B cell (primary cell): Measurements from ENCODE around the gene IQCM.

Experiments
- EZH2 ChIP-seq: IDR thresholded peaks from 2 replicates; pipeline ENCODE4 v1.6.1; 2012; ENCODE audit warnings: borderline replicate concordance, low read depth, mild to moderate bottlenecking, moderate library complexity, low read length; ENCODE audit not compliant: insufficient read depth, poor library complexity, severe bottlenecking
- TF ChIP-seq, protein P1 (sequence below): fragments of 200-600 bp; IDR thresholded peaks from one replicate; pipeline ENCODE4 v1.8.0; 2022; ENCODE audit warnings: antibody characterized with exemption, mild to moderate bottlenecking

- TF ChIP-seq, protein P1, sequence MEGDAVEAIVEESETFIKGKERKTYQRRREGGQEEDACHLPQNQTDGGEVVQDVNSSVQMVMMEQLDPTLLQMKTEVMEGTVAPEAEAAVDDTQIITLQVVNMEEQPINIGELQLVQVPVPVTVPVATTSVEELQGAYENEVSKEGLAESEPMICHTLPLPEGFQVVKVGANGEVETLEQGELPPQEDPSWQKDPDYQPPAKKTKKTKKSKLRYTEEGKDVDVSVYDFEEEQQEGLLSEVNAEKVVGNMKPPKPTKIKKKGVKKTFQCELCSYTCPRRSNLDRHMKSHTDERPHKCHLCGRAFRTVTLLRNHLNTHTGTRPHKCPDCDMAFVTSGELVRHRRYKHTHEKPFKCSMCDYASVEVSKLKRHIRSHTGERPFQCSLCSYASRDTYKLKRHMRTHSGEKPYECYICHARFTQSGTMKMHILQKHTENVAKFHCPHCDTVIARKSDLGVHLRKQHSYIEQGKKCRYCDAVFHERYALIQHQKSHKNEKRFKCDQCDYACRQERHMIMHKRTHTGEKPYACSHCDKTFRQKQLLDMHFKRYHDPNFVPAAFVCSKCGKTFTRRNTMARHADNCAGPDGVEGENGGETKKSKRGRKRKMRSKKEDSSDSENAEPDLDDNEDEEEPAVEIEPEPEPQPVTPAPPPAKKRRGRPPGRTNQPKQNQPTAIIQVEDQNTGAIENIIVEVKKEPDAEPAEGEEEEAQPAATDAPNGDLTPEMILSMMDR = no peak
- TF ChIP-seq EZH2 = no peak
Observed at GRCh38 chr4:149701435-149702156, 114.0 kb downstream of the IQCM start.
